Breast epithelium (tissue), 3 donors: ENCODE measurements around the gene DPP4.

Source experiments
- POLR2A ChIP-seq: fragments of 450-650 bp; IDR thresholded peaks from one replicate; pipeline ENCODE4 v1.6.1; 2016; ENCODE audit warnings: antibody characterized with exemption, mild to moderate bottlenecking, moderate library complexity
- POLR2AphosphoS5 ChIP-seq, 3 donors: sonication (generic); formaldehyde crosslinking; IDR thresholded peaks; one replicate each; pipeline ENCODE4 v1.6.1; 2017; ENCODE audit warnings: antibody characterized with exemption in 3 of 3
- TF ChIP-seq, protein P1 (sequence below), 3 donors: fragments of 450-650 bp; IDR thresholded peaks; one replicate each; pipeline ENCODE4 v1.5.1; 2016 to 2017; ENCODE audit warnings: antibody characterized with exemption in 3 of 3, mild to moderate bottlenecking in 3 of 3, moderate library complexity in 3 of 3

GRCh38 chr2:161956738-161957137 is 117.3 kb downstream of the DPP4 start:
- TF ChIP-seq, protein P1, sequence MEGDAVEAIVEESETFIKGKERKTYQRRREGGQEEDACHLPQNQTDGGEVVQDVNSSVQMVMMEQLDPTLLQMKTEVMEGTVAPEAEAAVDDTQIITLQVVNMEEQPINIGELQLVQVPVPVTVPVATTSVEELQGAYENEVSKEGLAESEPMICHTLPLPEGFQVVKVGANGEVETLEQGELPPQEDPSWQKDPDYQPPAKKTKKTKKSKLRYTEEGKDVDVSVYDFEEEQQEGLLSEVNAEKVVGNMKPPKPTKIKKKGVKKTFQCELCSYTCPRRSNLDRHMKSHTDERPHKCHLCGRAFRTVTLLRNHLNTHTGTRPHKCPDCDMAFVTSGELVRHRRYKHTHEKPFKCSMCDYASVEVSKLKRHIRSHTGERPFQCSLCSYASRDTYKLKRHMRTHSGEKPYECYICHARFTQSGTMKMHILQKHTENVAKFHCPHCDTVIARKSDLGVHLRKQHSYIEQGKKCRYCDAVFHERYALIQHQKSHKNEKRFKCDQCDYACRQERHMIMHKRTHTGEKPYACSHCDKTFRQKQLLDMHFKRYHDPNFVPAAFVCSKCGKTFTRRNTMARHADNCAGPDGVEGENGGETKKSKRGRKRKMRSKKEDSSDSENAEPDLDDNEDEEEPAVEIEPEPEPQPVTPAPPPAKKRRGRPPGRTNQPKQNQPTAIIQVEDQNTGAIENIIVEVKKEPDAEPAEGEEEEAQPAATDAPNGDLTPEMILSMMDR (IDR thresholded peaks at IDR 0.05): no peak
- TF ChIP-seq POLR2AphosphoS5 (IDR thresholded peaks at IDR 0.05): no peak
- TF ChIP-seq POLR2A: no peak
